PC-3 (cell line): ENCODE data around the gene AGL.

ENCODE experiments used
- CTCF ChIP-seq: fragments of 300-600 bp; sonication (generic); conservative IDR thresholded peaks from 2 replicates; pipeline ENCODE4 v1.5.1; 2017; ENCODE audit warnings: antibody characterized with exemption, low read depth, mild to moderate bottlenecking, low read length
- EZH2 ChIP-seq: fragments of 300-600 bp; sonication (generic); IDR thresholded peaks from one replicate; pipeline ENCODE4 v1.6.1; 2017; ENCODE audit warnings: antibody characterized with exemption, mild to moderate bottlenecking, low read length; ENCODE audit not compliant: unreplicated experiment
- EZH2phosphoT487 ChIP-seq: fragments of 300-600 bp; sonication (generic); IDR thresholded peaks from 2 replicates; pipeline ENCODE4 v1.6.1; 2018; ENCODE audit warnings: mild to moderate bottlenecking, antibody characterized with exemption, low read length, borderline replicate concordance

- TF ChIP-seq CTCF (no peak), EZH2phosphoT487 (no peak), EZH2 (no peak)
These were observed 35.7 kb upstream of the AGL start for GRCh38 chr1:99814373-99814900.
